ENCODE measurements around the gene TRAF1. TPM values are rescaled to one million over a fixed set of nuclear protein-coding genes. Genes with fewer than 3 reads are reported as not detected.

Gene TRAF1
- total and polyA plus RNA-seq, 2 donors (not counting 1 experiment from before 2014, with no cell fraction given) = 12.2 to 19.5 TPM

- intact Hi-C loops (cut with micrococcal nuclease) = no loop called here
- peak overlapping the region; percentile 77 for H3K27ac Mint-ChIP-seq
- Histone ChIP-seq H3K9me3 (ENCODE audit: control extremely low read depth in 1 of 3, control insufficient read depth in 2 of 3, insufficient read depth in 1 of 3, low read length in 2 of 3) (no peaks in the 10 kb centered on the region), H3K36me3 (replicated peaks in 1 of 2; ENCODE audit: control extremely low read depth in 1 of 2, control insufficient read depth in 1 of 2, extremely low read depth in 1 of 2, insufficient read depth in 2 of 2, low read length in 1 of 2) (no peaks in the 10 kb centered on the region), H3K4me3 (ENCODE audit: control extremely low read depth in 1 of 5, extremely low read depth in 1 of 5, insufficient read depth in 1 of 5, low read depth in 2 of 5, low read length in 4 of 5) (no peak overlapping the region), H3K27ac (ENCODE audit: low read length in 2 of 2) (peak overlapping the region in 1 of 2 donors; percentile 65), H3K9ac (ENCODE audit: low read length) (no peak overlapping the region), H3K4me2 (replicated peaks; ENCODE audit: low read depth, low read length, poor library complexity, severe bottlenecking) (peak overlapping the region; percentile 52), H2AFZ (ENCODE audit: insufficient read depth, low read depth, low read length, poor library complexity, severe bottlenecking) (no peak overlapping the region), H4K20me1 (ENCODE audit: control insufficient read depth, insufficient read depth, low read length, poor library complexity, severe bottlenecking) (peaks cover 6% of the 10 kb centered on the region), H3K79me2 (ENCODE audit: control insufficient read depth, insufficient read depth, low read length) (no peaks in the 10 kb centered on the region), H3K27me3 (replicated peaks in 1 of 4; ENCODE audit: control extremely low read depth in 1 of 4, control insufficient read depth in 3 of 4, insufficient read depth in 4 of 4, low read length in 3 of 4) (no peaks in the 10 kb centered on the region), H3K4me1 (ENCODE audit: control insufficient read depth in 2 of 2, insufficient read depth in 2 of 2, low read length in 2 of 2) (peaks cover 42 to 46% of the 10 kb centered on the region in 2 donors)
- ATAC-seq (ENCODE audit: low read depth) (no peak), DNase-seq (no peak)
- POLR2A ChIA-PET = interaction anchor here (0.6 to 2.7 kb wide), 3 partner anchors 35 to 40 kb away, joined by 7 to 14 read pairs (median 10); no protein-coding TSS in a partner anchor
- H3K4me3 Mint-ChIP-seq = no peak overlapping the region
- 73% methylated on average over 3 of the region's 10 CpGs for WGBS (ENCODE audit: insufficient coverage)
- H3K9me3 Mint-ChIP-seq (ENCODE audit: insufficient read depth) = no peaks in the 10 kb centered on the region
- H3K4me1 Mint-ChIP-seq = peaks cover 46% of the 10 kb centered on the region
- no peaks in the 10 kb centered on the region for H3K27me3 Mint-ChIP-seq
- no peak for TF ChIP-seq EZH2 (IDR thresholded peaks at IDR 0.05; ENCODE audit: borderline replicate concordance, insufficient read depth, low read depth, low read length, poor library complexity, severe bottlenecking)
- TF ChIP-seq CTCF (IDR thresholded peaks at IDR 0.05) = no peak
- CTCF ChIA-PET = interaction anchor here (1.0 to 3.1 kb wide), 10 partner anchors 11 to 90 kb away, joined by 3 to 12 read pairs (median 6); no protein-coding TSS in a partner anchor
Measured at GRCh38 chr9:120891245-120891883, 35.2 kb downstream of the TRAF1 start.

All from B cell (primary cell).